GM18873 (cell line): ENCODE measurements around the gene MDM2.
A peak's percentile ranks its signal among the peaks of the same experiment; 100 is the strongest.
"Not testable (repeated sequence)": the region's sequence is repeated elsewhere in the genome, so short reads cannot be mapped to it uniquely, and the experiment has no call there.

Source experiments
- ATAC-seq: cut with Tn5 transposase; IDR thresholded peaks from one replicate; pipeline ENCODE4 v1.9.1; 2021; ENCODE audit warnings: mild to moderate bottlenecking, moderate library complexity, moderate number of reproducible peaks; ENCODE audit not compliant: unreplicated experiment, low FRiP score

MDM2 gene

GRCh38 chr12:68804657-68805591 lies 3.1 kb upstream of the MDM2 start:
- no peak for ATAC-seq

DNA sequence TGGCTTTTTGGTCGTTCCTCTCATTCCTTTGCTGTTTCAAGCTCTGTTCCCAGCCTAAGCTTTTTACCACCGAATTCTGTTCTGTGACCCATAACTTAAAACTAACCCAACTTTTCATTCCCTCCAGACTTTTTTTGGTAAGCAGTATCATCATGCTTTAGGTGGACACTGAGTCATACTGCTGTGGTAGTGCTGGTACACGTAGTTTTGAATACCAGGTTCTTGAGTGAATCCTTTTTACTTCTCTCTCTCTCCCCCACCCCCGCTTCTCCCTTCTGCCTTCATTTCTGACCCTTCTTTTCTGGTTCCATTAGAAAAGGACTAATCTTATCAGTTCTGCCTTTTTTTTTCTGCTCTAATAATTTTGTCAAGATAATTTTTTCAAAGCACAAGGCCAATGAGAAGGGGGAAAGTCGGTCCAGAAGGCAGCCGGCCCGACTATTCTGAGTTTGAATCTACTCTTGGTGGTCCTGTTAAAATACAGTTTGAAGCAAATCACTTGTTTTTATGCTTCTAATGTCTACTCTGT lies 2.3 kb upstream of the MDM2 start:
- no peak for ATAC-seq

- ATAC-seq = no peak
Observed at GRCh38 chr12:68806488-68807237, 1.3 kb upstream of the MDM2 start.

GRCh38 chr12:68807274-68807575 lies 752 bp upstream of the MDM2 start:
- ATAC-seq = not testable (repeated sequence)

GRCh38 chr12:68808388-68809189 lies 612 bp downstream of the MDM2 start:
- peak; percentile 59 for ATAC-seq

- ATAC-seq = no peak
Observed at GRCh38 chr12:68809190-68810026, 1.4 kb downstream of the MDM2 start.

DNA sequence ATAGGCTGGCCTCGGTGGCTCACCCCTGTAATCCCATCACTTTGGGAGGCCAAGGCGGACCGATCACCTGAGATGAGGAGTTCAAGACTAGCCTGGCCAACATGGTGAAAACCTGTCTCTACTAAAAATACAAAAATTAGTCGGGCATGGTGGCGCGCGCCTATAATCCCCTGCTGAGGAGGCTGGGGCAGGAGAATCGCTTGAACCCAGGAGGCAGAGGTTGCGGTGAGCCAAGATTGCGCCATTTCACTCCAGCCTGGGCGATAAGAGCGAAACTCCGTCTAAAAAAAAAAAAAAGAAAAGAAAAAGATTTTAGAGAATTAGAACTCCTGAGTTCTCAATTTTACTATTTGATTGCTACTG lies 2.0 kb downstream of the MDM2 start:
- not testable (repeated sequence) for ATAC-seq

GRCh38 chr12:68811573-68811972 lies 3.6 kb downstream of the MDM2 start:
- ATAC-seq = not testable (repeated sequence)

DNA sequence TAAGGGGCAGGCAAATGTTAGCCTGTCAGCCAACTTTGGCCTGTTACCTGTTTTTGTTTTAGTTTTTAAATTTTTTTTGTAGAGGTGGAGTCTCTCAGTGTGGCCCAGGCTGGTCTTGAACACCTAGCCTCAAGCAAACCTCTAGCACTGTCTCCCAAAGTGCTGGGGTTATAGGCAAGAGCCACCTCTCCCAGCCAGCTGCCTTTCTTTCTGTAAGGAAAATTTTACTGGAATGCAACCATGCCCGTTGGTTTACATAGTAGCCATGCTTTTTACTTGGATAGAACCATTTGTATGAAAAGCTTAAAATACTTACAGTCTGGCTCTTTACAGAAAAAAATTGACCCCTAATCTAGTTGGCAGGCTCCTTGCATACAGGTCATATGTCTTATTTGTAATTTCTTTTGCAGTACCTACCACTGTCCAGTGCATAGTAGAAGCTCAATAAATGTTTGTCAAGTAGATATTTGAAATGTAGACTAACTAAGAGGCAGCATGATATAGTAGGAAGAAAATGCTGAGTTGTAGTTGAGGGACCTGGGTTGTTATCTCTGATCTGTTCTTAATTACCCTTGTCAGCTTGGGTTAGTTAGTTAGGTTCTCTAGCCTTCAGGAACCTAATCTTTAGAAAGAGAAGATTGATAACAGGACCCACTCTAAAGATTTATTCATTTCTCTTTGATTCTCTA lies 4.7 kb downstream of the MDM2 start:
- no peak for ATAC-seq

- no peak for ATAC-seq
Observed at GRCh38 chr12:68813242-68813593, 5.2 kb downstream of the MDM2 start.

DNA sequence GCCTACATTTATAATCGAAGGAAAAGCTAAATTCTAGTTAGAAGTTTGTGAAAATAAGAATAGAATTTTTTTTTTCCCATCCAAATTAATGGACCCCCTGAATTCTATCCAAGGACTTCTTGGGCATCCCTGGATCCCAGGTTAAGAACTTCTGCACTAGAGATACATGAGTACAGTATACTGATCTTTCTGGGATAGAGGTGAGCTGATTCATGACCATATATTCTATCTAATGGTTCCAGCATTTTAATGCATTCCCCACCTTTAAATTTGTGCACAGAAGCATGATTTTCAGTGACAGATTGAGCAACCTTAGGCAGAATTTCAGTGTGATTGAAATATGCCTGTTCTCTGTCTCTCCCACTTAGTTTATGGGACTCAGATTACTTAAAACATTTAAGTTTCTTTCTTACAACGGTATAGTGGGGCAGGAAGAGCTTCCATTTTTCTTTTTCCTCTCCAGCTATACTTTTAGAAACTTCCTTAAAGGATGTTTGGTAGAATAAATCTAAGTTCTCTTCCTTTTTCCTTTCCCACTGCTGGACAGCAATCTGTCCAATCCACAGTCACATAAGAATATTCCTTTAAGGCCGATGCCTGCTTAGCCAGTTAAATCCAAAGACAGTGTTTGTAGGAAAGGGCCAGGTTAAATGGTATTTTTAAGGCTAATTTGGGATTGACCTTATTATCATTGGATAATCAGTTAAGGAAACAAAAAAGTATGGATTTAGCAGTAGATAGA lies 6.7 kb downstream of the MDM2 start:
- no peak for ATAC-seq

DNA sequence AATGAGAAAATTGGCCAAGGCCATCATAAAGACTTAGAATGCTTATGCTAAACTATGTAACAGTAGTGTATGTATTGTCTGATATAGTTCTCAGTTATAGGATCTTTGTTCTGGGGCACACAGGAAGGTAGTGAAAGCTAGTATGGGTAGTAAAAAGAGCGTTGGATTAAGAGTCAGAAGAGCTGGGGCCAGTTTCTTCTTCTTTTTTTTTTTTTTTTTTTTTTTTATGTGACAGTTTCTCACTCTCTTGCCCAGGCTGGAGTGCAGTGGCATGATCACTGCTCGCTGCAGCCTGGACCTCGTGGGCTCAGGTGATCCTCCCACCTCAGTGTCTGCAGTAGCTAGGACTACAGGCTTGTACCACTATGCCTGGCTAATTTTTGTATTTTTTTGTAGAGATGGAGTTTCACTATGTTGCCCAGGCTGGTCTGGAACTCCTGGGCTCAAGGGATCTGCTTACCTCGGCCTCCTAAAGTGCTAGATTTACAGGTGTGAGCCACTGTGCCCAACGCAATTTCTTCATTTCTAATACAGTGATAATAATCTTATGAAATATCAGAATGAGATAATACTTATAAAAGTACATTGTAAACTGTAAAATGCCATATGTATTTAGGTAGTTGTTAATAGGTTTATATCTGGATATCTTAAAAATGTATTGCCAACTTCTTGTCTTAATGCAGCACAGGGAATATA lies 7.4 kb downstream of the MDM2 start:
- ATAC-seq = no peak

GRCh38 chr12:68815928-68816800 lies 8.2 kb downstream of the MDM2 start:
- no peak for ATAC-seq

DNA sequence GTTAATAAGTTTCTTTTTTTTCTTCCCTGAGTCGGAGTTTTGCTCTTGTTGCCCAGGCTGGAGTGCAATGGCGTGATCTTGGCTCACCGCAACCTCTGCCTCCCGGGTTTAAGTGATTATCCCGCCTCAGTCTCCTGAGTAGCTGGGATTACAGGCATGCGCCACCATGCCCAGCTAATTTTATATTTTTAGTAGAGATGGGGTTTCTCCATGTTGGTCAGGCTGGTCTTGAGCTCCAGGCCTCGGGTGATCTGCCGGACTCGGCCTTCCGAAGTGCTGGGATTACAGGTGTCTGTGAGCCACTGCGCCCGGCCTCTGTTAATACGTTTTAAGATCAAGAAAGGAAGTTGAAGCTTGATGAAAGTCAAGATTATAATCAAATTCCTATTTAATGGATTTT lies 11.5 kb downstream of the MDM2 start:
- ATAC-seq = not testable (repeated sequence)

DNA sequence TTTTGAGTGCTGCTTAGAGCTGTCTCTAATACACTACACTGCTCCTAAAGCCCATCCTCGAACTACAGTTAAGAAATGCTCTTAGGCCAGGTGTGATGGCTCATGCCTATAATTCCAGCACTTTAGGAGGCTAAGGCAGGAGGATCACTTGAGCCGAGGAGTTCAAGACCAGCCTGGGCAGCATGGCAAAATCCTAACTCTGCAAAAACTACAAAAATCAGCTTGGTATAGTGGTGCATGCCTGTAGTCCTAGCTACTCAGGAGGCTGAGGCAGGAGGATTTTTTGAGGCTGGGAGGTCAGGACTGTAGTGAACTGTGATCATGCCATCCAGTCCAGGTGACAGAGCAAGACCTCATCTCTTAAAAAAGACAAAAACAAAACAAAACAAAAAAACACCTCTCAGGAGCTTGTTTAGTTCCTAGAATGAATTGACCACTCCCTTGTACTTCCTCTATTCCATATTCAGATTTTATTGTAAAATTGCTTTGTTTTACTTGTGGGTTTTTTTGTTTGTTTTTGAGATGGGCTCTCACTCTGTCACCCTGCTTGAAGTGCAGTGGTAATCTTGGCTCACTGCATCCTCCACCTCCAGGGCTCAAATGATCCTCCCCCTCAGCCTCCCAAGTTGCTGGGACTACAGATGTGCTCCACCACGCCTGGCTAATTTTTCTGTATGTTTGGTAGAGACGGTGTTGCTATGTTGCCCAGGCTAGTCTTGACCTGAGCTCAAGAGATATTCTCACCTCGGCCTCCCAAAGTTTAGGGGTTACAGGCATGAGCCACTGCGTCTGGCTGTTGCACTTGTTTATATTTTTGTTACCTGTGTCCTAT lies 13.6 kb downstream of the MDM2 start:
- ATAC-seq = no peak

DNA sequence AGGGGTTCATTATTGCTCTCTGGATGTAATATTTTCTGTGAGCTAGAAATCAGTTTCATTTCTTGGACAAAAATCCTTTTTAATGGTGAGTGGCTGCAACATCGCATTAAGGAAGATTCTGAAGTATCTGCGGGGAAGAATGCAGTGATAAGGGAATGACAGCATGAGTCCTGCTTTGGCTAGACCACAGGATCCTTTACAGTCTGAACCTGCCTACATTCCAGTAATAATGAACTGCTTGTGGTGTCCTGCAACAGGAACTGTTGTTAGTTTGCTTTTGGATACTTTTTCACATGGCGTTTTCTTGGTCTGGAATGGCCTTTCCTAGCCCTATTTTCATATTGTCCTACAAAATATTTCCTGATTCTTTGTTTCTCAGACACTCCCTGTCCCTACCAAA lies 15.7 kb downstream of the MDM2 start:
- no peak for ATAC-seq
